Measurements from ENCODE around the gene NR5A2. TPM values are rescaled to one million over a fixed set of nuclear protein-coding genes. Genes with fewer than 3 reads are reported as not detected.

The NR5A2 gene
- total RNA-seq, 1 donor from 2014 or later, result not detected

DNA sequence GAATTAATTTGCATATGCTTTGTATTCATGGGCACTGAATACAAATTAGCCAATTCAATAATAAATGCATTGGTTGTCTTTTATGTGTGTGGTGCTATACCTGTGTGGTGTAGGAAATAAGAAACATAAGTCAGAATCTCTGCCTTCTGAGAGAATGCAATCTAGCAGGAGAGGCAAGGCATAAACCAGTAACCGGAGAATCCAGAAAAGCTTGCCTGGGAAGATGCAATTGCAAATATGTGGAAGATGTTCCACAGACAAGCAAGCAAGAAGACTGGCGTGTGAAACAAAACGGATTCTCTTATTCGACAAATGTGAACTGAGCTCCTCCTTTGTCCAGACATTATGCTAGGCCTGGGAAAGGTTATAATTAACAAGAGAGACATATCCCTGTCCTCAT lies 134.3 kb downstream of the NR5A2 start:
- Histone ChIP-seq H3F3A (ENCODE audit: low read depth) (no peaks in the 10 kb centered on the region), H3K9me3 (ENCODE audit: low read depth) (no peaks in the 10 kb centered on the region), H2AFZ (replicated peaks) (no peak overlapping the region), H4K20me1 (ENCODE audit: low read depth) (no peaks in the 10 kb centered on the region), H3K79me2 (ENCODE audit: low read depth) (no peaks in the 10 kb centered on the region), H3K4me2 (no peak overlapping the region), H3K36me3 (no peaks in the 10 kb centered on the region), H3K4me3 (no peak overlapping the region), H3K27ac (no peak overlapping the region), H3K4me1 (peaks cover 5% of the 10 kb centered on the region), H3K27me3 (no peaks in the 10 kb centered on the region), H3K9ac (no peak overlapping the region)
- Mint-ChIP-seq H3K27ac (no peak overlapping the region), H3K9me3 (no peaks in the 10 kb centered on the region), H3K4me3 (no peak overlapping the region), H3K36me3 (no peaks in the 10 kb centered on the region), H3K4me1 (peaks cover under 1% of the 10 kb centered on the region), H3K27me3 (ENCODE audit: insufficient read depth, low read depth) (peaks cover 2% of the 10 kb centered on the region)
- DNase-seq (ENCODE audit: low spot score), result no peak
- TF ChIP-seq CTCF (IDR thresholded peaks at IDR 0.05), result no peak

- H3K9me3 ChIP-seq (ENCODE audit: low read depth), result no peaks in the 10 kb centered on the region
- DNase-seq (ENCODE audit: low spot score), result no peak
- no peak overlapping the region for H3K27ac Mint-ChIP-seq
Measured at GRCh38 chr1:200162258-200162657, 134.7 kb downstream of the NR5A2 start.

DNA sequence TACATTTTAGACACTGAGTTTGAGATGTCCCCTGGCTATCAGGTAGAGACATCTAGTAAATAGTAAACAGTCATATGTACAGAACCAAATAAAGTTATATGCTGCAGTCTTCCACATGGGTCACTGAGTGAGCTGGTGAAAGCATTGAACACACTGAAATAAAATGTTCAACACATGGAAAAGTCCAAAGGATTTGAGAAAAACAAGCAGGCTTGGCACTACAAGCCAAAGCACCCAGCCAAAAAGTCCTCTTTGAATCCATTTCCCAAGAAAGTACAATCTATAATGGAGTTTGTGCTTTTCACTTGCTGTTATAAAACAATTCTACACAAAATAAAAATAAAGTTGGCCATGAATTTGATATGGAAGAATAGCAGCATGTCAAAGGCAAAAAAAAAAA lies 135.4 kb downstream of the NR5A2 start:
- Histone ChIP-seq H3K4me2 (no peak overlapping the region), H3K9me3 (ENCODE audit: low read depth) (no peaks in the 10 kb centered on the region), H3K9ac (no peak overlapping the region), H3K79me2 (ENCODE audit: low read depth) (no peaks in the 10 kb centered on the region), H3K4me3 (no peak overlapping the region), H3K27ac (no peak overlapping the region), H3F3A (ENCODE audit: low read depth) (no peaks in the 10 kb centered on the region), H3K27me3 (no peaks in the 10 kb centered on the region), H3K4me1 (peaks cover 5% of the 10 kb centered on the region), H4K20me1 (ENCODE audit: low read depth) (no peaks in the 10 kb centered on the region), H3K36me3 (no peaks in the 10 kb centered on the region), H2AFZ (replicated peaks) (no peak overlapping the region)
- H3K4me1 Mint-ChIP-seq, result peaks cover 2% of the 10 kb centered on the region
- no peak overlapping the region for H3K4me3 Mint-ChIP-seq
- no peak overlapping the region for H3K27ac Mint-ChIP-seq
- H3K36me3 Mint-ChIP-seq, result no peaks in the 10 kb centered on the region
- peaks cover 2% of the 10 kb centered on the region for H3K27me3 Mint-ChIP-seq (ENCODE audit: insufficient read depth, low read depth)
- no peak for DNase-seq (ENCODE audit: low spot score)
- no peaks in the 10 kb centered on the region for H3K9me3 Mint-ChIP-seq
- no peak for TF ChIP-seq EZH2phosphoT487 (IDR thresholded peaks at IDR 0.05)
- TF ChIP-seq CTCF (IDR thresholded peaks at IDR 0.05), result no peak
- no peak for TF ChIP-seq EZH2 (IDR thresholded peaks at IDR 0.05)

More at GRCh38 chr1:200162258-200162657, 134.7 kb downstream of the NR5A2 start:
- no peak for TF ChIP-seq EZH2 (IDR thresholded peaks at IDR 0.05)
- TF ChIP-seq EZH2phosphoT487 (IDR thresholded peaks at IDR 0.05), result no peak
- TF ChIP-seq CTCF (IDR thresholded peaks at IDR 0.05), result no peak
- Histone ChIP-seq H2AFZ (replicated peaks) (no peak overlapping the region), H3K36me3 (no peaks in the 10 kb centered on the region), H3K79me2 (ENCODE audit: low read depth) (no peaks in the 10 kb centered on the region), H3K27ac (no peak overlapping the region), H3K4me2 (no peak overlapping the region), H3K9ac (no peak overlapping the region), H3K27me3 (no peaks in the 10 kb centered on the region), H4K20me1 (ENCODE audit: low read depth) (no peaks in the 10 kb centered on the region), H3K4me1 (peaks cover 5% of the 10 kb centered on the region), H3F3A (ENCODE audit: low read depth) (no peaks in the 10 kb centered on the region), H3K4me3 (no peak overlapping the region)
- Mint-ChIP-seq H3K4me1 (peaks cover 2% of the 10 kb centered on the region), H3K36me3 (no peaks in the 10 kb centered on the region), H3K27me3 (ENCODE audit: insufficient read depth, low read depth) (peaks cover 2% of the 10 kb centered on the region), H3K9me3 (no peaks in the 10 kb centered on the region), H3K4me3 (no peak overlapping the region)

All from neural progenitor cell (in vitro differentiated cells).